ENCODE data around the gene DNAAF5.

DNAAF5 gene

DNA sequence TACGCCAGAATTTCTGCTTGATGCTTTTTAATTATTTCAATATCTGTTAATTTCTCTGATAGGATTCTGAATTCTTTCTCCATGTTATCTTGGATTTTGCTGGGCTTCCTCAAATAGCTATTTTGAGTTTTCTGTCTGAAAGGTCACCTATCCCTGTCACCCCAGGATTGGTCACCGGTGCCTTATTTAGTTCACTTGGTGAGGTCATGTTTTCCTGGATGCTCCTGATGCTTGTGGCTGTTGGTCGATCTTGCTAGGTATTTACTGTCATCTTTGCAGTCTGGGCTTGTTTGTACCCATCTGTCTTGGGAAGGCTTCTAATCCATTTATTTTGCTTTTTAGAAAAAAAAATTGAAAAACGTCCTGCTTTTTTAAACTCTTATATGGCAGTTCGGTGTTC, 11.7 kb downstream of the DNAAF5 start:
- Histone ChIP-seq H3K4me3 (ENCODE audit: severe bottlenecking) (no peak overlapping the region), H3K9me3 (ENCODE audit: severe bottlenecking) (peaks cover 13% of the 10 kb centered on the region), H3K27ac (ENCODE audit: poor library complexity, severe bottlenecking) (no peak overlapping the region), H3K4me1 (ENCODE audit: insufficient read depth, poor library complexity, severe bottlenecking) (no peaks in the 10 kb centered on the region), H3K27me3 (ENCODE audit: insufficient read depth, poor library complexity, severe bottlenecking) (no peaks in the 10 kb centered on the region), H3K36me3 (ENCODE audit: low read depth) (peaks cover 38% of the 10 kb centered on the region)
- ATAC-seq (ENCODE audit: low read depth) (no peak), DNase-seq (ENCODE audit: low spot score) (no peak)
- TF ChIP-seq, protein P1, sequence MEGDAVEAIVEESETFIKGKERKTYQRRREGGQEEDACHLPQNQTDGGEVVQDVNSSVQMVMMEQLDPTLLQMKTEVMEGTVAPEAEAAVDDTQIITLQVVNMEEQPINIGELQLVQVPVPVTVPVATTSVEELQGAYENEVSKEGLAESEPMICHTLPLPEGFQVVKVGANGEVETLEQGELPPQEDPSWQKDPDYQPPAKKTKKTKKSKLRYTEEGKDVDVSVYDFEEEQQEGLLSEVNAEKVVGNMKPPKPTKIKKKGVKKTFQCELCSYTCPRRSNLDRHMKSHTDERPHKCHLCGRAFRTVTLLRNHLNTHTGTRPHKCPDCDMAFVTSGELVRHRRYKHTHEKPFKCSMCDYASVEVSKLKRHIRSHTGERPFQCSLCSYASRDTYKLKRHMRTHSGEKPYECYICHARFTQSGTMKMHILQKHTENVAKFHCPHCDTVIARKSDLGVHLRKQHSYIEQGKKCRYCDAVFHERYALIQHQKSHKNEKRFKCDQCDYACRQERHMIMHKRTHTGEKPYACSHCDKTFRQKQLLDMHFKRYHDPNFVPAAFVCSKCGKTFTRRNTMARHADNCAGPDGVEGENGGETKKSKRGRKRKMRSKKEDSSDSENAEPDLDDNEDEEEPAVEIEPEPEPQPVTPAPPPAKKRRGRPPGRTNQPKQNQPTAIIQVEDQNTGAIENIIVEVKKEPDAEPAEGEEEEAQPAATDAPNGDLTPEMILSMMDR (IDR thresholded peaks at IDR 0.05; ENCODE audit: poor library complexity, severe bottlenecking): no peak

DNA sequence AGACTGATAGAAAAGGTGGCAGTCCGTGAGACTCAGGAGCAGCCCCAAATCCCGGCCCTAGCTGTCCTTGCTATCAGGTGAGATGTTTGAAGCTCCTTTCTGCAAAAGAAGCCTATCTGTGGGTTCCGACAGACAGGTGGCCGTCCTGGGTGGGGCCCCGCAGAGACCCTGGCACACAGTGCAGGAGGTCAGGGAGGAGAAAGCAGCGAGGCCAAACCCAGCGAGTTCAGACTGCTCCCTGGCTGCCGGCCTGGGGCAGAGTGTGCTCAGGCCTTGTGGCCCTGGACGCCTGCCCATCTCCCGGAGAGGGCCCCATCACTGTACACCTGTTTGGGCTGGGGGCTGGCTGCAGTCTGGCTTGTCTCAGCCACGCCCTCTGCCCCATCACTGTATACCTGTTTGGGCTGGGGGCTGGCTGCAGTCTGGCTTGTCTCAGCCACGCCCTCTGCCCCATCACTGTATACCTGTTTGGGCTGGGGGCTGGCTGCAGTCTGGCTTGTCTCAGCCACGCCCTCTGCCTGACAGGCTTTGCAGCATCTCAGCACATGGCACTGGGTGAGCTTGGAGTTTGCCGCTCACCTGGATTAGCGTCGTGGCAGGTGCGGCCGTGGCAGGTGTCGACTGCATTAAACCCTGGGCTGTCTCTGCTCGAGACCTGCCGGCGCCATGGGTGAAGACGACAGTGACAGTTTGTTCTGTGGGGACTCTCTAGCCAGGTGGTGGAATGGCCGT, 12.4 kb downstream of the DNAAF5 start:
- H3K27me3 ChIP-seq (ENCODE audit: insufficient read depth, poor library complexity, severe bottlenecking): no peaks in the 10 kb centered on the region
- H3K36me3 ChIP-seq (ENCODE audit: low read depth): peaks cover 36% of the 10 kb centered on the region
- no peak overlapping the region for H3K4me3 ChIP-seq (ENCODE audit: severe bottlenecking)
- TF ChIP-seq, protein P1 (IDR thresholded peaks at IDR 0.05; ENCODE audit: poor library complexity, severe bottlenecking): no peak
- ATAC-seq (ENCODE audit: low read depth) (no peak), DNase-seq (ENCODE audit: low spot score) (peak; percentile 38)
- peaks cover 7% of the 10 kb centered on the region for H3K9me3 ChIP-seq (ENCODE audit: severe bottlenecking)
- no peaks in the 10 kb centered on the region for H3K4me1 ChIP-seq (ENCODE audit: insufficient read depth, poor library complexity, severe bottlenecking)
- H3K27ac ChIP-seq (ENCODE audit: poor library complexity, severe bottlenecking): no peak overlapping the region

DNA sequence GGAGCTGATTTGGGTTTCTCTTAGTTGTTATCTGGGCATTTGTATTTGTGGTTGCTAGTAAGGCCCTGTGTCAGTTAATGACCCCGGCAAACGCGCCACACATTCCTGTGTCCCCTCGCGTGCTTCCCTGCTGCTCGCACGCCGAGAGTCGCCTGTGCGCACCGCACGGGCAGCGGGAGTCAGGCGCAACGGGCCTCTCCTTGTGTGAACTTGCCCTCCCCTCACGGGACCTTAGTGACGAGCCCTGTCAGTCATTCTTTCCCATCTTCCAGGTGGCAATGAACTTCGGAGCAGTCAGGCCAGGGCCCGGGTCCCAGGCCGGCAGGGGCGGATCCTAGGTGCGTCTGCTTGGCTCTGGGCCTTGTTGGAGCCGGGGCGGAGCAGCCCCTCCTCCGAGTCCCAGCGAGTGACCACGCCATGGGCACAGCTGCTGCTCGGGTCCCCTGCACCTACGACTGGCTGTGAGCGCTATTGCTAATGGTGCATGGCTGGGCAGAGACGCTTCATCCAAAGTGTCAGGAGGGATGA, 13.0 kb downstream of the DNAAF5 start:
- peaks cover 36% of the 10 kb centered on the region for H3K36me3 ChIP-seq (ENCODE audit: low read depth)
- H3K4me1 ChIP-seq (ENCODE audit: insufficient read depth, poor library complexity, severe bottlenecking): no peaks in the 10 kb centered on the region
- TF ChIP-seq, protein P1 (IDR thresholded peaks at IDR 0.05; ENCODE audit: poor library complexity, severe bottlenecking): no peak
- H3K27me3 ChIP-seq (ENCODE audit: insufficient read depth, poor library complexity, severe bottlenecking): no peaks in the 10 kb centered on the region
- no peak overlapping the region for H3K4me3 ChIP-seq (ENCODE audit: severe bottlenecking)
- H3K27ac ChIP-seq (ENCODE audit: poor library complexity, severe bottlenecking): no peak overlapping the region
- ATAC-seq (ENCODE audit: low read depth) (no peak), DNase-seq (ENCODE audit: low spot score) (peak; percentile 48)
- peaks cover under 1% of the 10 kb centered on the region for H3K9me3 ChIP-seq (ENCODE audit: severe bottlenecking)

DNA sequence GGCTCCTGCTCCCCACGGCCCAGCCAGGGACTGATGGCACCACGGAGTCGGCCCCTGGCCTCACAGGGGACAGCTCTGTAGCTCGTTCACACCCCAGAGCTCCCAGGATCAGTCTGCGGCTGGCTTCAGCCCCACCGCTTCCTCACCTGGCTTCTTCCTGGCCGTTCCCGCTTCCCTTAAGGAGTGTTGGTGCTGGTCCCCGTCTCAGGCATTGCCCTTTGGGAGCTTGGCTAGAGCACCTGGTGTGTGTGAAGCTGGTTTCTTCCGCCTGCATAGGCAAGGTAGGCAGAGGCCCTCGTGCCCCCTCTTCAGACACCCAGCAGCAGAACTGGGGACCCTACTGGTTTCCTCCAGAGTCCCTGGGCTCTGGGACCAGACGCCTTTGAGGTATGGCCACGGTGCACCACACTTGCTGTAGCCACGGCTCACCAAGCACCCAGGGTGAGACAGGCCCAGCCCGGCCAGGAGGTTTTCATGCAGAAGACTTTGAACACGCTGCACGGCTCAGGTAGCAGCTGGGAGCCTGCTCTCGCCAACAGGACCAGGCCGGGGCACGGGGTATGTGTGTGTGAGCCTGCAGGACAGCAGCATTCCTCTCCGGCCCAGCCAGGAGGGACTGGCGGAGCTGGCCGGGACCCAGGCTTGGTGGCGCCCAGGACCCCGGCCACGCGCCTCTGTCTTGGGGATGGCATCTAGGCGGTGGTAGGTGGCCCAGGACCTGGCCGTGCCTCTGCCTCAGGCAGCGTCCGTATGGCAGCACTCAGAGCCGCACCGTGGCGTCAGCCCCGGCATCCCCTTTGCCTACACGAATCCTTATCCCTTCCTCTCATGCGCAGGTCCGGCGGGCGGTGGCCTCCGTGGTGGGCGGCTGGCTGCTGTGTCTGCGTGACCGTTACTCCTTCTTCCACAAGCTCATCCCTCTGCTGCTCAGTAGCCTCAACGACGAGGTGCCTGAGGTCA, 13.8 kb downstream of the DNAAF5 start:
- peaks cover 41% of the 10 kb centered on the region for H3K36me3 ChIP-seq (ENCODE audit: low read depth)
- no peak for ATAC-seq (ENCODE audit: low read depth)
- H3K27ac ChIP-seq (ENCODE audit: poor library complexity, severe bottlenecking): no peak overlapping the region

More for the DNA sequence above, 13.8 kb downstream of the DNAAF5 start:
- H3K4me1 ChIP-seq (ENCODE audit: insufficient read depth, poor library complexity, severe bottlenecking): no peaks in the 10 kb centered on the region
- H3K9me3 ChIP-seq (ENCODE audit: severe bottlenecking): no peaks in the 10 kb centered on the region
- TF ChIP-seq, protein P1 (IDR thresholded peaks at IDR 0.05; ENCODE audit: poor library complexity, severe bottlenecking): no peak
- no peak overlapping the region for H3K4me3 ChIP-seq (ENCODE audit: severe bottlenecking)
- peak; percentile 61 for DNase-seq (ENCODE audit: low spot score)
- no peaks in the 10 kb centered on the region for H3K27me3 ChIP-seq (ENCODE audit: insufficient read depth, poor library complexity, severe bottlenecking)

All from RWPE2 (cell line).